GM18507 (cell line): ENCODE data around the gene GRAMD2B.
"Not testable (repeated sequence)": the region's sequence is repeated elsewhere in the genome, so short reads cannot be mapped to it uniquely, and the experiment has no call there.

Source experiments
- DNase-seq: peaks from one replicate; pipeline ENCODE4 v3.0.0; 2011; ENCODE audit warnings: low read depth; ENCODE audit not compliant: insufficient read length; ENCODE audit errors: extremely low spot score
- FAIRE-seq: peaks from 2 replicates; lab custom pipeline; 2011; peaks lifted over from hg19 to GRCh38; lab: Jason Lieb, UNC

Gene GRAMD2B

DNA sequence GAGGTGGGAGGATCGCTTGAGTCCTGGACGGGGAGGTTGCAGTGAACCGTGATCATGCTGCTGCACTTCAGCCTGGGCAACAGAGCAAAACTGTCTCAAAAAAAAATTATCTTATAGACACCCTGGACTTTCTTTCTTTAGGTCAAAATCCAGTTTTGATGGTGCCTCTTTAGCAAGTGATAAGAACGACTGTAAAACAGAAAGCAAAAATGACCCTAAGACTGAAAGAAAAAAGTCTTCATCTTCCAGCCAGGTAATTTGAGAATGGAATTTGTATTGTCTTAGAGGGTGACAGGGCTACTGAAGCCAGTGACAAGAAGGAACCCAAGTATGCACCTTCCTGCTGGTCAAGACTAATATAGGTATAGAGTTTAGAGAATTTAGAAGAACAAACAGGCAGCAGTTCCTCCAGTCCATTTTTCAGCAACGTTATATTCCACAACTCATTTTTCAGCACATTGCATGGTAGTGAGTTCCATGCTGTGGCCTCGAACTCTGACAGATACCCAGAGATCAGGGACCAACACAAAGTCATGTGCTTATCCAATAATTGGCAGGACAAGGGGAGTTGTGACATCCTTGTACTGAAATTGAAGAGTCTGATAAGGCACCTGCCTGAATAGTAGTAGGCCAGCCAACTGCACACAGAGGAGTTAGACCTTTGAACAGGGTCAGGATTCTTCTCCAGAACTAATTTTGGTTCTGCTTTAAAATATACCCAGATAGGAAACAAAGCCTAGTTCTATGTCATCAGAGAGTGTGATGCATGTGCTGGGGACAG, 46.5 kb downstream of the GRAMD2B start:
- FAIRE-seq (no peak), DNase-seq (no peak)

DNA sequence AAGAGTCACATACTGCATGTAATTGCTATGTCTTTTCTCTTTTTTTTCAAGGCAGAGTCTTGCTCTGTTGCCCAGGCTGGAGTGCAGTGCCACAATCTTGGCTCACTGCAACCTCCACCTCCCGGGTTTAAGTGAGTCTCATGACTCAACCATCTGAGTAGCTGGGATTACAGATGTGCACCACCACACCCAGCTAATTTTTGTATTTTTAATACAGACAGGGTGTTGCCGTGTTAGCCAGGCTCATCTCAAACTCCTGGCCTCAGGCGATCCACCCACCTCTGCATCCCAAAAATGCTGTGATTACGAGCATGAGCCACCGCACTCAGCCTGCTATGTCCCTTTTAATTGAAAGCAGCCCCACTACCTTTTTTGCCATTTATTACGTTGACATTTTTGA, 47.3 kb downstream of the GRAMD2B start:
- FAIRE-seq, DNase-seq: not testable (repeated sequence)

DNA sequence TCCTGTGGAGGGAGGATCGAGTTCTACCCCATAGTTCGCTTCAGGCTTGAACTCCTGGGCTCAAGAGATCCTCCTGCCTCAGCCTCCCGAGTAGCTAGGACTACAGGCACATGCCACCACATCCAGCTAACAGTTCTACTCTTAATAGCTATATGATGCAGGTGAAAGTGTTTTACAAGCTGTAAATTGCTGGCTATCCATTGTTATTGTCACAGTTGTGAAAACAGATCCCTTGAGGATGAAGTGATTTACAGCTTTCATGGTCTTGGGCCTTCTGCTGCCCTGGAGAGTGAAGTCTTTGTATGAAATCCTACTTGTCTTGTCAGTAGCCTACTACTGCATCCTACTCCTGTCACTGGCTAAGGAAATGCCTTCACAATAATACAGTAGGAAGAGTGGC, 48.0 kb downstream of the GRAMD2B start:
- no peak for FAIRE-seq
- DNase-seq = no peak

DNA sequence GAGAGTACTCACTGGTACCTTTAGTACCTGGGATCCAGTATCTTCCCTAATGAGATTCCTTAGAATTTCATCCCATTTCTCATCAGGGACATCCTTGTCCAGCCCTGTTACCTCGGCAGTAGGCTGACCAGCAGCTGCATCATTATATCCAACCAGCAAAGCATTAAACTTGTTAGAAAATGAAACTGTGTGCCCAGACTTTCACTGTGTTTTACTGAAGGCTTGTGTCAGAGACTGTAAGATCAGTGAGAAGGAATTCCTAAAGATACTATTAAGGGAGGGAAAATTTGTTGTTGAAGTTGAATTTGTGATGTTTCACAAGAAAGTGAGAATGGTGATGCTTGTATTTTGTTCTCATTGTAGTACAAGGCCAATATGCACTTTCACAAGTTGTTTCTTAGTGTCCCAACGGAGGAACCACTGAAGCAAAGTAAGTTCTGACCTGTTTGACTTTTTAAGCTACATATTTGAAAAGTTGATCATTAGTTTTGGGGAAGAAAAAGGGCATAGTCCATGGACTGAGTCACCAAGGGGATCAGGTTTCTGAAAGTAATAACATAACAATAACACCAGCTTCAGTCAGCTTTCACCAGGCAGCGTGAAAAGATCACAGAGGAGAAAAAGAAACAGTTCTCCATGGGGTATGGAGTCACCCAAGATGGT, 48.8 kb downstream of the GRAMD2B start:
- FAIRE-seq (no peak), DNase-seq (no peak)

DNA sequence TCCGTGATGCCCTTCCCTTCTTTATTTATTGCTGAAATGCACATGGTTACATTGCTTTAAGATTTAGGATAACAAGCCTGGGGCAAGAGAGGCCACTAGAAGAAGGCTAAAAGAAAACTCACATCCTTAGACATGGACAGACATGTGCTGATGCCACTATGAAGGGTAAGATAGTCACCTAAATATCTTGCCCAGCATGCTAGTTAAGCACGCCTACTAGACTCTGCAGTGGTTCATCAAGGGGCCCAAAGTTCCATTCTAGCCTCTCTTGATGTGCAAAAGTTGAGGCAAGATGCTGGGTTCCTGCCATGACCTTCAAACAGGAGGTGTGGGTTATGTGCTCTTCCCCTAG, 49.3 kb downstream of the GRAMD2B start:
- FAIRE-seq (no peak), DNase-seq (no peak)

DNA sequence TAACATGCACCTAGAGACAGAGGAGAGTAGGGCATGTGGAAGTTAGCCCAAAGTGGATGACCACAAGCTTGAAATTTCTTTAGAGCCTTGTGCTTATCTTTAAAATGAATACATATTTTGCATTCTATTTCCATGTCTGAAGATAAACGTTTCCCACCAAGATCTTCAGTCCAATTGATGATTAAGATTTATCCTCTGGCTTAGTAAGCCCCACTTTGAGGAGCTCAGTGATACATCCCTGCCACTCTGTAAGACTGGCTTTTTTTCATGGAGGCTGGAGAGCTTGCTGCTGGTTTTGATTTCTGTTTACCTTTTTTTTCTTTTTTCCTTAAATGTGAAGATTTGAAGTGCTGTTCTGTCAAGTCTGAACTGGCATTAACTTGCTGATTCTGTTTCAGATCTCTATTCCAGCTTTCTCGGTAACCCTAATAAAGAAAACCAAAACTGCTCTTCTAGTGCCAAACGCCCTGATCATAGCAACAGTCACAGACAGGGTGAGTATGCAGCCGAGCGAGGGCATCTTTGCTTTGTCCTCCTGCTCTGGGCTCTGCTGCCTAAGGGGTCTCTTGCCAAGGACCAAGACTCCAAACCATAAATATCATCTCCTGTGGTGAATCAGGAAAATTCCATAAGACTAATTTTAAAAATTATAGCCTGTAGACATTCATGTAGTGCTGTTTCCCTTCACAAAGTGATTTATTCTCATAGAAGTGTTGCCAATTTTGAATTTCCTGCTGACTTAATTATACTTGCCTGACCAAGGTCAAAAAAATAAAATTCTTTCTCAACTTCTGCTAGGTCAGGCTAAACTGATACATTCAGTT, 54.3 kb downstream of the GRAMD2B start:
- no peak for FAIRE-seq

DNA sequence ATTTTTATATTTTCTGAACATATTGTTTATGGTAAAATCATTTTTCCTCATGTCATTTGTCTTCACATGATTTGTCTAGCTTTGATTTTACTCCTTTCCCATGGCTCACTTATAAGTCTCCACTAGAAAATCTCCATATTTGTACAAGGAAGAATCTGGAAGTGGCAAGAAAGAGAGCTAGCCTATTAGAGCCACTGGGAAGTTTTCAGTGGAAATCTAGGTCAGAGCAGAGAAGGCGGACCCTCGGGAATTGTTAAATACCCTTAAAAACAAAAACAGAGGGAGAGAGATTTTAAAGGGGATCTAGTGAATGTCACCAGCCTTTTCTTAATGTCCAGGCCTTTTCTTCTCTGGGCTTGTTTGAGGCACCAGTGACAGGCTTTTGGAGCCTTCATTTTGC, 56.6 kb downstream of the GRAMD2B start:
- no peak for FAIRE-seq
- no peak for DNase-seq

More for the DNA sequence above, 54.3 kb downstream of the GRAMD2B start:
- no peak for DNase-seq

DNA sequence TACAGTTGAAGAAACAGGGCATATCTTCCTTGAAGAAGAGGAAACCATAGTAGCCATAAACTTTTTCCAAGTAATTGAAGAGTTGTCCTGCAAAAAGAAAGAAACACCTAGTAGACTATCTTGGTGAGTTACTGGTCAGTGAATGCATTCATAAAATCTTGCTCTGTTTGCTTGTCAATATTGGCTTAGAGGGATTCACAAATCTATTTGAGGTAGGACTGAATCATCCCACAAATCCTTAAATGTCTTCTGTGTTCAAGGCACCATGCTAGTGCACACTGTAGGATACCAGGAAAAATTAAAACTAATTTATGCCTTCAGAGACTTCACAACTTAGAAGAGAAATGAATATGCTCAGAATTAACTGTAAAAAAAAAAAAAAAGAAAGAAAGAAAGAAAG, 57.6 kb downstream of the GRAMD2B start:
- DNase-seq (no peak), FAIRE-seq (no peak)

DNA sequence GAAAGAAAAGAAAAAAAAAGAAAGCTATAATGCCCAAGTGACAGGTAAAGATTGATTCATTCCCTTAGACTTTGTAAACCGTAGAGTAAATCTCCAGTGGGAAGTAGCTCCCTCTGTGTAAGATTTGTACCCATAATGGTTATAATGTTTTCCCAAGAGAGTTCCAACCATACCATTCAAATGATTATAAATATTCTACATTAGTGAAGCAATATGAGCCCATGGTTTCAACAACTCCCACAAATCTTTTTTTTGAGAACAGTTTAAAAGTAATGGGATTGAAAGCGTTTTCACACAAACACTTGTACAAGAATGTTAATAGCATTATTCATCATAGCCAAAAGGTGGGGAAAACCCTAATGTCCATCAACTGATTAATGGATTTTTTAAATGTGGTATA, 58.0 kb downstream of the GRAMD2B start:
- no peak for FAIRE-seq
- no peak for DNase-seq

DNA sequence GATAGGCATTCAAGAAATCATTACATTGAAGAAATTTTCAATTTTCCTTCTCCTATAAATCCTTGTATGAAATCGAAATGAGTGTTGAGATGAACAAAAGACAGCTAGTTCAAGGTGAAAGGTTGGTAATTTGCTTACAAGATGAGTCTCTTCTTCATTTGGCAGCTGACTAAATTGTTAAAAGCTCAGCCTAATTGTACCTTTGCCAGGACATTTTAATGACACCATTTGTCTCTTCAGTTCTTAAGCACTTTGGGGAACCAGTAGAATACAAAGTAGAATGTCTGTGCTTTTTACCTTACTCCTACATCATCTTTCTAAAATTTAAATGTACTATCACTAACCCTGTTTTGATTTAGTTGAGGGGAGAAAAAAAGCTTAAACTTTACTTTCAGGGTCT, 59.4 kb downstream of the GRAMD2B start:
- DNase-seq (no peak), FAIRE-seq (peak; percentile 48)

DNA sequence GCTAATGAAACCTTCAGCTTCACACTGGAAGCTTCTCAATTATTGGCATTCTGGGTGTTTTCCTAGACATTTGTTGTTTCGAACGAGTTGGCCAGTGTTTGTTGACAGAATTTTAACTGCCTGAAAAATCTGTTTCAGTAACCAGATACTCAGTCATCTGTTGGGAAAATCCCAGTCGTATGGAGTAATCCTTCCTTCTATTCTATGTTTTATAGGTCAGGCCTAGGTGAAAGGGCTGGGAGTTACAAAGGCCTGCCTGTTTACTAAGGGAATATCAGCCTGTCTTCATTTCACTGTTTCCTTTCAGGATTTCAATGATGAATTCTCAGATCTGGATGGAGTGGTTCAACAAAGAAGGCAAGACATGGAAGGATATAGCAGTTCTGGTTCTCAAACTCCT, 59.9 kb downstream of the GRAMD2B start:
- FAIRE-seq = no peak
- no peak for DNase-seq

DNA sequence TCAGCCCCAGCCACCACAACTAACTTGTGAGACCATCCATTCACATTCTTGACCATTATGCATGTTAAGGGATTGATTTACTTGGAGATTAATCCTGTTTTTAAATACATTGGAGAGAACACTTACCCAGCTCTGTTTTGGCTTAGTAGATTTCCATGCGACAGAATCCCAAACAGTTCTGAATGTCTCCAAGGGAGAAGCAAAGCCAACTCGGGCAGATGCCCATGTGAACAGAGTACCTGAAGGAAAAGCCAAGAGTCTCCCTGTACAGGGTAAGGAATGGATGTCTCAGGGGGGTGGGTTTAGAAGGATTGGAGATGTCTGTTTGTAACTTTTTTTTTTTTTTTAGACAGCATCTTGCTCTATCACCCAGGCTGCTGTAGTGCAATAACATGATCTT, 61.0 kb downstream of the GRAMD2B start:
- DNase-seq (no peak), FAIRE-seq (no peak)

DNA sequence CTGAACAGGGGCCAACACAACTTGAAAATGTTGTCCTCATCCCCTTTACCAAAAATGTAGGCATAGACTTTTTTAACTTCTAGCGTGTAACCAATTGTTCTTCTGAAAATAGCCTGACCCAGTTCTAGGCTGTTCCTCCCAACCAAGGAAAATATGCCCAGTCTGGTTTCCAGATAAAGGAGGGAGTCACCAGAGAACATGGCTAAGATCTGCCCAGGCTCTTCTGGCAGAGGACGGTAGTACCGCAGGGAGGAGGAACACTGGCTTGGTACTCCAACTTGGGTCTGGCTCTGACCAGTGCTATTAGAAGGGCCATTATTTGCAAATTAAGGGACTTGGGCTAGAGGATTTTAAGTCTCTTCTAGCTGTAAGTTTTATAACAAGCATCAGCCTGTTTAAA, 63.1 kb downstream of the GRAMD2B start:
- DNase-seq (no peak), FAIRE-seq (no peak)

DNA sequence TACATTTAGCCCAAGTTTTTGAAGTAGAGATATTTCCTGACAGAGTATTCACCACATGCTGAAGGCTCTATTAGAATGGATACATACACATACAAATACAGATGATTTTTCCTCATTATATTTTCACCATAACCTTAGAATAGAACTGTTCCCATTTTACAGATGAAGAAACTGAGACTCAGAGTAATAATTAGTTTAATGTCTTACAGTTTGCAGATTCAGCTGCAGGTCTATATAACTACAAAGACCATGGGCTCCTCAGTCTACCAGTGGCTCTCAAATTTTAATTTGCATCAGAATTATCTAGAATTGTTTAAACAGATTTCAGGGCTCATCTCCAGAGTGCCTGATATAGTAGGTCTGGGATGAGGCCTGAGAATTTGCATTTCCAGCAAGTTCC, 64.4 kb downstream of the GRAMD2B start:
- FAIRE-seq (no peak), DNase-seq (no peak)

DNA sequence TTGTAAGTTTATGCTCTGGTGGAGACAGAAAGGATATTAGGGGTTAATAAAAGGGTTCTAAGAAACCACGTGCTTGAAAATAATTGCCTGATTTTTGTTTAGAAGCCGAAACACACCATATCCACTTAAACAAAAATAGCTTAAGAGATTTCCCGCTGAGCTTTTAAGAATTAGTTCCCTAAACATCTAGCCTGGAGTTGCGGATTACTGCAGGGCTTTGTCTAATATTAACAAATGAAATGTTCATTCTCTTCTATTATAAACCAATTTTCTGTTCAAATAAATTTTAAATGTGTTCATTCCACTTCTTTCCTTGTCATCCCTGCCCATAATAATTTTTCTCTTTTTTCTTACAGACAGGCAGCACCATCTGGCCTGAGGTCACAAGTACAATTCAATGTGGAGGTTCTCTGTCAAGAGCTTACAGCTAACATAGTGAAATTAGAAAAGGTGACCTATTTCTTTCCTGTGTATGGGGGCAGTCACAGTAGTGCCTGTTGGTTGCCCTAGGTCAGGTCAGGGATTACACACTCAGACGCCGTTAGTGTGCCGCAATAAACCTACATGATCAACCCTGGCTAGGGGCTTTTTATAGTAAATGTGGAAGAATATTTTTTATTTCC, 65.3 kb downstream of the GRAMD2B start:
- FAIRE-seq (no peak), DNase-seq (no peak)

DNA sequence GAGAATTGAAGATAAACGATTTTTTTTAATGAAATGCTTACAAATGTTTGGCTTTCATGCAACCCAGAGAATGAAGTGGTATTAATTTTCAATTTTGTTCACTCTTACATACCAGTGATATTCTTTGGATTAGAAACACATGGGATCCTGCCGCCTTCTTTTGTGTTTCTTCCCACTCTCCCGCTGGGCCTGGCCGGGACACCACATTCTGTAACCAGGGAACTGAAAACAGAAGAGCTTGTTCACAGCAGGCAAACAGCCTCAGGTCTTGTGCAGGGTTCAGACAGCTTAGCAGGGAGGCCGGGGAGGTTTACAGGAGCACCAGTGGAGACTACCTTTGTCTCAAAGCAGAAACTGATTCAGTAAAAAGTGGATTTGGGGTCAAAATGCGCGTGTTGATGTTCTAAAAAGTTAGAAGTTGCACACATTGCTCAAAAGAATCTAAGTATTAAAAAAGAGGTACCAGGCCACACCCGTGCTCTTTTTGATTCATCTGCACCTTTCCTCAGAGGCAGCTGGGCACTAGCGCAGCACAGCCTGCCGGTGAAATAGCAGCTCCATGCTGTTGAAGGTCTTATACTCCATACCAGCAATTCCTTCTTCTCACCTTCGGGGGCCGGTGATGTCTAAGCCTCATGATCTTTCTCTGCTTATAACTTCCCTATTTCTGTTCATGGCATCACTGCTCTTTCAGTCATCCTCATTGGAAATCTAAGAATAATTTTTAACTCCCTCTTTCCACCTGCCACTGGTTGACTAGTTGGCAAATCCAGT, 67.1 kb downstream of the GRAMD2B start:
- no peak for FAIRE-seq
- DNase-seq = no peak

DNA sequence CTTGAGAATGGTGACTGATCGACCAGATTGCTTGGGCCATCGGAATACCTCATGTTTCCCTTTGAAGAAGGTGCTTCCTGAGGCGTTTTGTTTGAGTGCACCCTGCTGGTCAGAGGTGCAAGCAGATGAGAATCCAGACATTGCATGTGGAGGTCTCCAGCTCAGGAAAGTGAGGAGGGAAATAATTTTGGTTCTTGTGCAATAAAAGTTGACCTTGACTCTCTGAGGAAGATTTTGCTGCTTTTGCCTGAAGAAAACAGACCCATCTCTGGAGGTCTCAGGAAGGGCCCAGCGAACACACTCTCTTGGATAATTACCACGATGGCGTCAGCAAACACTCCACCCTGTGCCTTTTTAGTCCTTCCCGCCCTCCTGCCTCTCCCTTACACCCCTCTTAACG, 69.7 kb downstream of the GRAMD2B start:
- no peak for DNase-seq
- FAIRE-seq = no peak

DNA sequence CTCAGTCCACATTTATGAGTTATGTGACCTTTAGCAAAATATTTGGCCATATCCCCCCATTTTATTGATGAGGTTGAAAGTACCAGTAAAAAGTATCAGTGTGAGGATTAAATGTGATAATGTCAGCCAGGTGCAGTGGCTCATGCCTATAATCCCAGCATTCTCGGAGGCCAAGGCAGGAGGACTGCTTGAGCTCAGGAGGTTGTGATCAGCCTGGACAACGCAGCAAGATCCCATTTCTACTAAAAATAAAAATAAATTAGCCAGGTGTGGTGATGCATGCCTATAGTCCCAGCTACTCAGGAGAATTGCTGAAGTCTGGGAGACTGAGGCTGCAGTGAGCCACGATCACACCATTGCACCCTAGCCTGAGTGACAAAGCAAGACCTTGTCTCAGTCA, 71.2 kb downstream of the GRAMD2B start:
- no peak for DNase-seq
- FAIRE-seq = no peak

DNA sequence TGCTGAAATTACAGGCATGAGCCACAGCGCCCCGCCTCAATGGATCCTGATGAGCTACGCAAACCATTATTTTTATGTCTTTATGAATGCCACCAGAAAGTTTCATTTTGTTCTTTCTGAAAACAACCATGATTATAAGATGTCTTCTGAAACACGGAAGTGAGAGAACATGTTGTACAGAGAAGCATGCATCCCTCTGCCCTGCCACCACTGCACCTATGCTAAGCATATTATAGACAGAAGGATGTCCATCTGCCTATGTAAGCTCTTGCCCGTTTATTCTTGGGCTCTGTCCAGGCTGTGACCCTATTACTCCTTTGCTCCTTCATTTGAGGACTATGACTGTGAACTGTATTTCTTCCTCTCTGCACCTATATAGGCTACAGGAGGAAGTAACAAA, 74.3 kb downstream of the GRAMD2B start:
- no peak for DNase-seq
- FAIRE-seq = no peak
